SU-DHL-6 (cell line): Measurements from ENCODE around the gene DPM1.

Experiments
- H2AFZ ChIP-seq: fragments of 200-600 bp; sonication (generic); 2 replicates; pipeline ENCODE4 v1.6.1; 2014; ENCODE audit warnings: low read depth, mild to moderate bottlenecking, moderate library complexity, mixed read lengths, antibody characterized with exemption, low read length; ENCODE audit not compliant: severe bottlenecking
- H3F3A ChIP-seq: fragments of 200-600 bp; shearing (Covaris generic); 2 replicates; pipeline ENCODE4 v1.6.0; 2016; ENCODE audit warnings: antibody characterized with exemption, mild to moderate bottlenecking; ENCODE audit not compliant: insufficient read depth
- H3K27ac ChIP-seq: fragments of 200-600 bp; sonication (generic); 2 replicates; pipeline ENCODE4 v1.5.1; 2016; ENCODE audit warnings: low read depth, mild to moderate bottlenecking, low read length, moderate library complexity, mixed read lengths
- H3K27me3 ChIP-seq: fragments of 200-600 bp; sonication (generic), shearing (Covaris generic); 2 replicates; pipeline ENCODE4 v1.6.0; 2014; ENCODE audit warnings: mild to moderate bottlenecking, low read length
- H3K36me3 ChIP-seq: fragments of 200-600 bp; sonication (generic); 2 replicates; pipeline ENCODE4 v1.6.1; 2014; ENCODE audit warnings: mild to moderate bottlenecking, low read length, mixed read lengths
- H3K4me2 ChIP-seq: fragments of 300-600, 200-600 bp; shearing (Covaris generic), sonication (generic); 2 replicates; pipeline ENCODE4 v1.6.0; 2014; ENCODE audit warnings: low read length, low read depth, mild to moderate bottlenecking; ENCODE audit not compliant: poor library complexity, severe bottlenecking
- H3K4me3 ChIP-seq: fragments of 200-600 bp; sonication (generic); 2 replicates; pipeline ENCODE4 v1.5.1; 2014; ENCODE audit warnings: antibody characterized with exemption, low read length, mild to moderate bottlenecking, mixed read lengths; ENCODE audit not compliant: insufficient read depth, poor library complexity, severe bottlenecking
- H3K79me2 ChIP-seq: fragments of 200-600 bp; sonication (generic); 2 replicates; pipeline ENCODE4 v1.6.1; 2014; ENCODE audit warnings: mild to moderate bottlenecking, low read length, moderate library complexity; ENCODE audit not compliant: insufficient read depth
- H3K9ac ChIP-seq: fragments of 200-600 bp; sonication (generic); 2 replicates; pipeline ENCODE4 v1.7.0; 2014; ENCODE audit warnings: mild to moderate bottlenecking, low read length
- H3K9me2 ChIP-seq: fragments of 200-600 bp; sonication (generic); replicated peaks from 2 replicates; pipeline ENCODE4 v1.6.1; 2014; ENCODE audit warnings: low read length; ENCODE audit not compliant: insufficient read depth
- H3K9me3 ChIP-seq: fragments of 200-600 bp; sonication (generic); 2 replicates; pipeline ENCODE4 v1.6.1; 2014; ENCODE audit warnings: low read length, mixed read lengths; ENCODE audit not compliant: insufficient read depth
- H4K20me1 ChIP-seq: fragments of 200-600 bp; sonication (generic); 2 replicates; pipeline ENCODE4 v1.6.1; 2014; ENCODE audit warnings: low read depth, mild to moderate bottlenecking, antibody characterized with exemption, low read length, moderate library complexity, mixed read lengths
- CTCF ChIP-seq: fragments of 200-600 bp; sonication (generic); IDR thresholded peaks from one replicate; pipeline ENCODE4 v1.5.1; 2017; ENCODE audit warnings: antibody characterized with exemption, mild to moderate bottlenecking, low read length, moderate library complexity; ENCODE audit not compliant: insufficient read depth, poor library complexity, severe bottlenecking
- EZH2phosphoT487 ChIP-seq: fragments of 200-600 bp; sonication (generic), shearing (Covaris generic); conservative IDR thresholded peaks from 2 replicates; pipeline ENCODE4 v1.6.1; 2018; ENCODE audit warnings: mild to moderate bottlenecking, antibody characterized with exemption, low read length, moderate library complexity, mixed read lengths

DPM1 gene

GRCh38 chr20:50931306-50932015 is 26.9 kb downstream of the DPM1 start, which contains the start of gene ADNP:
ADNP (minus strand) TSS chr20:50931437; CDS start chr20:50903996, 27,441 bp downstream.
- peaks cover 54% of the 10 kb centered on the region for H3K36me3 ChIP-seq

GRCh38 chr20:50930976-50931305 is 27.4 kb downstream of the DPM1 start:
- peak overlapping the region; percentile 87 for H3K27ac ChIP-seq
- H4K20me1 ChIP-seq, result peaks cover 31% of the 10 kb centered on the region
- peaks cover 54% of the 10 kb centered on the region for H3K36me3 ChIP-seq
- H2AFZ ChIP-seq, result no peak overlapping the region
- H3K9me3 ChIP-seq, result no peaks in the 10 kb centered on the region
- peak overlapping the region; percentile 50 for H3K9ac ChIP-seq
- H3F3A ChIP-seq, result peaks cover 48% of the 10 kb centered on the region
- TF ChIP-seq CTCF, result no peak
- TF ChIP-seq EZH2phosphoT487, result no peak
- H3K4me2 ChIP-seq, result peak overlapping the region; percentile 51
- H3K4me3 ChIP-seq, result peak overlapping the region; percentile 52
- no peaks in the 10 kb centered on the region for H3K27me3 ChIP-seq
- peaks cover 46% of the 10 kb centered on the region for H3K79me2 ChIP-seq
- H3K9me2 ChIP-seq, result no peaks in the 10 kb centered on the region

More at GRCh38 chr20:50931306-50932015, 26.9 kb downstream of the DPM1 start, which contains the start of gene ADNP:
- H4K20me1 ChIP-seq, result peaks cover 26% of the 10 kb centered on the region
- H3F3A ChIP-seq, result peaks cover 54% of the 10 kb centered on the region
- TF ChIP-seq EZH2phosphoT487, result no peak
- TF ChIP-seq CTCF, result no peak
- H2AFZ ChIP-seq, result peak within 1 kb of the TSS; percentile 38
- peak within 1 kb of the TSS; percentile 90 for H3K9ac ChIP-seq
- H3K27me3 ChIP-seq, result no peaks in the 10 kb centered on the region
- H3K9me2 ChIP-seq, result no peaks in the 10 kb centered on the region
- peak within 1 kb of the TSS; percentile 98 for H3K4me3 ChIP-seq
- H3K4me2 ChIP-seq, result peak within 1 kb of the TSS; percentile 76
- H3K79me2 ChIP-seq, result peaks cover 40% of the 10 kb centered on the region
- H3K9me3 ChIP-seq, result no peaks in the 10 kb centered on the region
- peak within 1 kb of the TSS; percentile 87 for H3K27ac ChIP-seq

GRCh38 chr20:50930139-50930975 is 28.0 kb downstream of the DPM1 start:
- H3K9me3 ChIP-seq, result no peaks in the 10 kb centered on the region
- no peak for TF ChIP-seq CTCF
- peak overlapping the region; percentile 90 for H3K9ac ChIP-seq
- H3K79me2 ChIP-seq, result peaks cover 51% of the 10 kb centered on the region
- peak overlapping the region; percentile 76 for H3K4me2 ChIP-seq
- H3K27ac ChIP-seq, result peak overlapping the region; percentile 87
- H3K9me2 ChIP-seq, result no peaks in the 10 kb centered on the region
- no peak overlapping the region for H2AFZ ChIP-seq
- H3F3A ChIP-seq, result peaks cover 43% of the 10 kb centered on the region
- H3K27me3 ChIP-seq, result no peaks in the 10 kb centered on the region
- peaks cover 37% of the 10 kb centered on the region for H4K20me1 ChIP-seq
- H3K4me3 ChIP-seq, result peak overlapping the region; percentile 98
- peaks cover 48% of the 10 kb centered on the region for H3K36me3 ChIP-seq
